SU-DHL-6 (cell line): ENCODE data around the gene ITGAV.

Experiments used
- CTCF ChIP-seq: fragments of 200-600 bp; sonication (generic); IDR thresholded peaks from one replicate; pipeline ENCODE4 v1.5.1; 2017; ENCODE audit warnings: antibody characterized with exemption, mild to moderate bottlenecking, low read length, moderate library complexity; ENCODE audit not compliant: insufficient read depth, poor library complexity, severe bottlenecking
- EZH2phosphoT487 ChIP-seq: fragments of 200-600 bp; sonication (generic), shearing (Covaris generic); conservative IDR thresholded peaks from 2 replicates; pipeline ENCODE4 v1.6.1; 2018; ENCODE audit warnings: mild to moderate bottlenecking, antibody characterized with exemption, low read length, moderate library complexity, mixed read lengths

- peak; percentile 47 for TF ChIP-seq CTCF
- no peak for TF ChIP-seq EZH2phosphoT487
Measured at GRCh38 chr2:186641807-186642321, 52.0 kb downstream of the ITGAV start.
